ENCODE measurements around the gene HSD3B1.

GRCh38 chr1:119467857-119468668 lies 38.9 kb upstream of the HSD3B1 start:
- no peak for TF ChIP-seq YY1 (IDR thresholded peaks at IDR 0.05; ENCODE audit: low read depth)
- TF ChIP-seq EP300 (IDR thresholded peaks at IDR 0.05; ENCODE audit: borderline replicate concordance in 1 of 2, low read depth in 1 of 2, low read length in 1 of 2) = no peak
- no peak for TF ChIP-seq CHD2 (IDR thresholded peaks at IDR 0.05; ENCODE audit: low read length, partially characterized antibody)
- TF ChIP-seq, protein P1, sequence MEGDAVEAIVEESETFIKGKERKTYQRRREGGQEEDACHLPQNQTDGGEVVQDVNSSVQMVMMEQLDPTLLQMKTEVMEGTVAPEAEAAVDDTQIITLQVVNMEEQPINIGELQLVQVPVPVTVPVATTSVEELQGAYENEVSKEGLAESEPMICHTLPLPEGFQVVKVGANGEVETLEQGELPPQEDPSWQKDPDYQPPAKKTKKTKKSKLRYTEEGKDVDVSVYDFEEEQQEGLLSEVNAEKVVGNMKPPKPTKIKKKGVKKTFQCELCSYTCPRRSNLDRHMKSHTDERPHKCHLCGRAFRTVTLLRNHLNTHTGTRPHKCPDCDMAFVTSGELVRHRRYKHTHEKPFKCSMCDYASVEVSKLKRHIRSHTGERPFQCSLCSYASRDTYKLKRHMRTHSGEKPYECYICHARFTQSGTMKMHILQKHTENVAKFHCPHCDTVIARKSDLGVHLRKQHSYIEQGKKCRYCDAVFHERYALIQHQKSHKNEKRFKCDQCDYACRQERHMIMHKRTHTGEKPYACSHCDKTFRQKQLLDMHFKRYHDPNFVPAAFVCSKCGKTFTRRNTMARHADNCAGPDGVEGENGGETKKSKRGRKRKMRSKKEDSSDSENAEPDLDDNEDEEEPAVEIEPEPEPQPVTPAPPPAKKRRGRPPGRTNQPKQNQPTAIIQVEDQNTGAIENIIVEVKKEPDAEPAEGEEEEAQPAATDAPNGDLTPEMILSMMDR (IDR thresholded peaks at IDR 0.05) = no peak
